Stomach smooth muscle (tissue), 2 donors: Measurements from ENCODE around the gene STX18.

Experiments
- H3K27ac ChIP-seq: one replicate; pipeline ENCODE4 v1.7.0; 2013; ENCODE audit warnings: mild to moderate bottlenecking, low read length, inconsistent platforms
- H3K27me3 ChIP-seq, 2 donors: one replicate each; pipeline ENCODE4 v1.7.0; 2013; ENCODE audit warnings: low read length in 2 of 2; ENCODE audit not compliant: insufficient read depth in 2 of 2, control insufficient read depth in 1 of 2
- H3K36me3 ChIP-seq, 2 donors: one replicate each; pipeline ENCODE4 v1.7.0; 2013; ENCODE audit warnings: low read length in 2 of 2; ENCODE audit not compliant: control insufficient read depth in 2 of 2, insufficient read depth in 2 of 2
- H3K4me1 ChIP-seq: one replicate; pipeline ENCODE4 v1.7.0; 2013; ENCODE audit warnings: low read length; ENCODE audit not compliant: control insufficient read depth, insufficient read depth
- H3K4me3 ChIP-seq, 2 donors: one replicate each; pipeline ENCODE4 v1.7.0; 2013; ENCODE audit warnings: low read length in 2 of 2
- H3K9ac ChIP-seq, 2 donors: one replicate each; pipeline ENCODE4 v1.7.0; 2013; ENCODE audit warnings: low read length in 2 of 2, mild to moderate bottlenecking in 1 of 2
- H3K9me3 ChIP-seq, 2 donors: one replicate each; pipeline ENCODE4 v1.7.0; 2013; ENCODE audit warnings: low read length in 2 of 2; ENCODE audit not compliant: control insufficient read depth in 2 of 2
- donor health status: healthy.
- donor health status: Pancreatic carcinoma.

The STX18 gene

DNA sequence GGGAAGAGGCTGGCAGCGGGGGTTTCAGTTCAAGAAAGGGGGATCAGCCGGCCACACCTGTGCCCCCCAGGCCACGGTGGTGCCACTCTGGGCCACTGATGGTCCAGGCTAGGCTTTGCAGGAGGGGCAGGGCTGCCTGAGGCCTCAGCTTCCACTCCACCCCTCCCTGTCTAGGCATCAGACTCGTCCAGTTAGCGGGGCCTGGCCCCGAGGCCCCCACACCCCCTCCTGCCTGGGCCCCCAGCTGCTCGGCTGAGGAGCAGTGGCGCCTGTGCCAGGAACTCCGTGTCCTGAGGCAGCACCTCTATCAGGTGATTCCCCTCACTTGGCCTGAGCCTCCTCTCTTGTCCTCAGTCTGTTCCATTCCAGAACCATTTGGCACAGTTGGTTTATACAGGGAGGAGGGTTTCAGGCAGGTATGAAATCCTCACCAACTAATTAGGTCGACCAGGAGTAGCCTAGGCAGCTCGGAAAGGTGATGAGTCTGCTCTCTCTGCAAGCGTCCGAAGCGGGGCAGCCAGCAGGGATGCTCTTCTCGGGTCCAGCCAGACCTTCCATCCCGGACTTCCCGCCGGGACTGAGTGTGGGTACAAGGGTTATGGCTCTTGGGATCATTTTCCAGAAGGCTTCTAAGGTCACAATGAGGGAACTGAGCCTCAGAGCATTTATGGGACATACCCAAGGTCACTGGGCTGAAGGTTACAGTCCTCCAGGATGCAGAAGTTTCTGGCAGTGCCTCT is 152.8 kb downstream of the STX18 start:
- Histone ChIP-seq H3K27ac (no peak overlapping the region), H3K9me3 (no peaks in the 10 kb centered on the region), H3K4me3 (no peak overlapping the region), H3K27me3 (peaks cover 49 to 55% of the 10 kb centered on the region in 2 donors), H3K9ac (no peak overlapping the region), H3K4me1 (peaks cover 19% of the 10 kb centered on the region), H3K36me3 (no peaks in the 10 kb centered on the region)

DNA sequence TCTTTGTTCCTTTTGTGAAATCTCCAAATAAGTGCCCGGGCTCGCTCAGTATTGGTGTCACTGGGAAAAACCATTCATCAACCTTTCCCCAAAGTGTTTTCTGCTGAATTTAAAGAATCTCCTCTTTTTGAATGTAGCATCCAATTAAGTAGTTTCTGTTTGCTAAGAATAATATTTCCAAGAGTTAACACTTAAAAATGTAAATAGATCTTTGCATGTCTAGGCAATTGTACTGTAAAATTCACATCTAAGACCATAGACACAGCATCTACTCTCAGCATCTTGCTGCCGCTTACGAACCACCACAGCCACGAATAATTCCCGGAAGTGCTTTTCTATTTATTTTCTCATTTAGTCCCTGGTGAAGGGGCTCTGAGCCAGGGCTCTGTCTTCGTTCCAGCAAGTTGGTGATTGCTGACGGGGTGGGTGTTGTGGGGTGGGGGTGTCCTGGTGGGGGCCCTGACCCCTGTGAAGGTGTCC is 153.5 kb downstream of the STX18 start:
- H3K9ac ChIP-seq = no peak overlapping the region
- H3K4me1 ChIP-seq = peaks cover 19% of the 10 kb centered on the region
- H3K36me3 ChIP-seq = no peaks in the 10 kb centered on the region
- H3K27me3 ChIP-seq = peaks cover 51 to 52% of the 10 kb centered on the region in 2 donors
- H3K4me3 ChIP-seq = no peak overlapping the region
- no peak overlapping the region for H3K27ac ChIP-seq
- H3K9me3 ChIP-seq = no peaks in the 10 kb centered on the region

DNA sequence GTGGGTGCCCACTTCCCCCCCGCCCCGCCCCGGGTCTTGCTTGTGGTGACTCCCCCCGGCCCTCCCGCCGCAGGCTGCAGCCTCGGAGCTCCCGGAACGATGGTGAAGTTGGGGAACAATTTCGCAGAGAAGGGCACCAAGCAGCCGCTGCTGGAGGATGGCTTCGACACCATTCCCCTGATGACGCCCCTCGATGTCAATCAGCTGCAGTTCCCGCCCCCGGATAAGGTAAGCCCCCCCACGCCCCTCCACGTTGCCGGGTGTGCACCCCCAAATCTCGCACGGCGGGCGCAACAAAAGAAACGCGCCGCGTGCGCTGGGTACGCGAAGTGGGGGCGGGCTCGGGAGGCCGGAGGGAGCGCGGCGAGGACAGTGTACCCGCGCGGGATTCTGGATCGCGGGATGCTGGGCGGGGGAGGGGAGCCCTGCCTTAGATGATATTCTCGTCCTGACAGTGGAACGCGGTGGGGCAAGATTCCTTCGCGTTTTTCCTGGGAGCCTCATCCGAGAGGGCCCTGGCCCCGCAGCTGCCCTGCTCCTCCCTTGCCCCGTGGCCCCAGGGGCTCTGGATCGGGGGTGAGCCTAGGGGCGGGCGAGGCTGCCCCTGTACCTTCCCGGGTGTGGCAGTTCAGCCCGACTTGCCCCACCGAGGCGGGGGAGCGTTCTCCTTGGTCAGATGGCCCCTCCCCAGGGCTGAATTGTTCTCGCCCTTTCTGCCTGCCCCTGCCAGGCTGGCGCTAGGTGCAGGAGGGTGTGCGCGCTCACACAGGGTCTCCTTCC is 154.1 kb downstream of the STX18 start:
- H3K4me1 ChIP-seq = peaks cover 19% of the 10 kb centered on the region
- H3K36me3 ChIP-seq = no peaks in the 10 kb centered on the region
- H3K9ac ChIP-seq = no peak overlapping the region
- H3K9me3 ChIP-seq = no peaks in the 10 kb centered on the region
- no peak overlapping the region for H3K27ac ChIP-seq
- H3K4me3 ChIP-seq = peak overlapping the region in 1 of 2 donors; percentile 8
- H3K27me3 ChIP-seq = peaks cover 49 to 50% of the 10 kb centered on the region in 2 donors

DNA sequence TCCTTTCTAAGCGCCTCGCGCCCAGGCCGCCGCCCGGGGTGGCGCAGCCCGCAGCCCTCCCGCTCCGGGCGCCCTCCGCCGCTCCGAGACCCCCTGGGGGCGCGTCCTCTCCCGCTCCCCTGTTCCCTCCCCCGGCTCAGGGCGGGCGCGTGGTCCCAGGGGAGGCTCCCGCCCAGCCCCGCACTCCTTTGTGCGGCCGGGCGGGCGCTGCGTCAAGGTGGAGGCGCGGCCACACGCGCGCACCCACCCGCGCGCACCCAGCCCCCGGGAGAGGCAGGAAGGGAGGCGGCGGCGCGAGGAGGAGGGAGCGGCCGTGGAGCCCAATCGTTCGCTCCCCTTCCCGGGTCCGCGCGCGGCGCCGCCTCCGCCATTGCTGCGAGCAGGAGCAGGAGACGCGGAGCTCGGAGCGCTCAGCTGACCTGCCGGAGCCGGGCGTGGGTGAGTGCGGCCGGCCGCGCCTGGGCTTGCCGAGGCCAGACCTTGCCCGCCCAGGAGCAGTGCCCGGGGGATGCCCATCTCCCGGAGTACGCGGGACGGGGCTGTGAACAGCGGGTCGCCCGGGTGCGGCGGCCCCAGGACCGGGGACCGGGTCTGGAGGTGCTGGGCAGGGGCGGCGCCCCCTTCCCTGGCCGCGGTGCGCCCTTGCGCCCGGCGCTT is 155.0 kb downstream of the STX18 start, which contains the start of gene NSG1:
Gene NSG1, plus strand, starts transcription at position 367 of the 657 bp plus-strand sequence. CDS start 528 bp downstream, outside the sequence.
- H3K36me3 ChIP-seq = no peaks in the 10 kb centered on the region
- H3K9me3 ChIP-seq = no peaks in the 10 kb centered on the region
- peak within 1 kb of the TSS; percentile 7 to 57 for H3K4me3 ChIP-seq
- peaks cover 19% of the 10 kb centered on the region for H3K4me1 ChIP-seq
- H3K9ac ChIP-seq = no peak within 1 kb of the TSS
- H3K27me3 ChIP-seq = peaks cover 44 to 48% of the 10 kb centered on the region in 2 donors
- H3K27ac ChIP-seq = no peak within 1 kb of the TSS

DNA sequence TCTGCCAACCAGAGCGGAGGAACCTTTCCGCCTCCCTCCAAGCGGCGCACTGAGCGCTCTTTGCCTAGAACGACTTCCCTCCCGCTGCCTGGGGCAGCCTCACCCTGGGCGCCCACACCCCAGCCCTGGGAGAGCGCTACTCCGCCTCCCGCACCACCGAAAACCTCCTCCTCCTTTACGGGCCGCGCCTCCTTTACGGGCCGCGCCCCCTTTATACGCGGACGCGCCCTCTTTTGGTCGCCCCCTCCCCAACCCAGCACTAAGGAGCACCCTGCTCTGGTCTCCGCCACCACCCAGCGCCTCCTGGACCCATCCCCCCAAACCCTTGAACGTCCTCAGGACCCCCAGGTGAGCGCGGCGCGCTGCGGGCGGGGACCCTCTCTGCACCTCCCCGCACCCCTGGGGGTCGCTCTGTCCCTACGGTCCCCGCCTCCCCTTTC is 155.5 kb downstream of the STX18 start:
- H3K27ac ChIP-seq = no peak overlapping the region
- H3K4me1 ChIP-seq = peaks cover 19% of the 10 kb centered on the region
- H3K9ac ChIP-seq = no peak overlapping the region
- peak overlapping the region; percentile 7 to 57 for H3K4me3 ChIP-seq
- no peaks in the 10 kb centered on the region for H3K36me3 ChIP-seq
- no peaks in the 10 kb centered on the region for H3K9me3 ChIP-seq
- H3K27me3 ChIP-seq = peaks cover 43 to 48% of the 10 kb centered on the region in 2 donors

DNA sequence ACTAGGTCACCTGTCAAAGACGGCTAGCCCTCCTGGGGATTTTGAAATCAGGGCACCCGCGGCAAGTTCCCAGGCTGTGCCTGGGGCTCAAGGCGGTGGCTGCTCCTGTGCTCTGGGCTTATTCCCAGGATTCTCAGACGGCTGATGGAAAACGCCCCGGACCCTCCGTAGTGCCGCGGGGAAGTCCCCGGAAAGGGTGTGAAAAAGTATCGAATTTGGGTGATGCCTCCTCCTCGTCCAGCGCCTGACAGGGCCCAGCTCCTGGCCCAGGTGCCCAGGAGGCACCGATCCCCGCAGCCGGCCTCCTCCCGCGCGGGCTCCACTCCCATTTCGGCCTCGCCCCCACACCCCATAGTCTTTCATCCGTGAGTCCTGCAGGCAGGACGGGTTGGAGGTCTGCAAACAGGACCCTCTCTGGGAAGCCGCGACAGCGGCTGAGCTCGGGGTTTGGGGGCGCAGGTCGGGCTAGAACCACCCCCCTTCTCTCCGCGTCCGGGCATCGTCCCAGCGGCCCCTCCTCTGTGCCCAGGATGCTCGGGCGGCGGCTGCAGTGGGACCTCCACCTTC is 156.0 kb downstream of the STX18 start:
- Histone ChIP-seq H3K4me1 (peaks cover 19% of the 10 kb centered on the region), H3K4me3 (no peak overlapping the region), H3K27ac (no peak overlapping the region), H3K36me3 (no peaks in the 10 kb centered on the region), H3K9ac (no peak overlapping the region), H3K27me3 (peaks cover 43 to 48% of the 10 kb centered on the region in 2 donors), H3K9me3 (no peaks in the 10 kb centered on the region)

DNA sequence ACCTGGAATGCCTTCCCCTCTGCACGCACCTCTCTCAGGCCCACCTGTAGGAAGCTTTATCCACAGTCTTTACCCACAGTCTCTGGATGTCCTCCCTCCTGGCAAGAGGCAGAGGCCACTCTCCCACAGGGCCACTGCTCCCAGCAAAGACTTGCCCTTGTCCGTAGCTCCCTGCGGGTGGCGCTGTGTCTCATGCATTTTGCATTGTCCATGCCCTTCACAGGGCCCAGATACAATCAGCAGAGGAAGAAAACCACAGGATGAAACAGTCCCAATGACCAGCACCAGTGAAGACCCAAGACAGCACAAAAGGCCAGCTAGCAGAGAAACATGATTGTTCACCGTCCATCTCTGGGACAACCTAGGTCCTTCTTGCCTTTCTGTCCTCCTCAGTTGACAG is 157.0 kb downstream of the STX18 start:
- Histone ChIP-seq H3K36me3 (no peaks in the 10 kb centered on the region), H3K27ac (no peak overlapping the region), H3K9me3 (no peaks in the 10 kb centered on the region), H3K27me3 (peaks cover 39 to 47% of the 10 kb centered on the region in 2 donors), H3K4me3 (no peak overlapping the region), H3K9ac (no peak overlapping the region), H3K4me1 (peaks cover 19% of the 10 kb centered on the region)

DNA sequence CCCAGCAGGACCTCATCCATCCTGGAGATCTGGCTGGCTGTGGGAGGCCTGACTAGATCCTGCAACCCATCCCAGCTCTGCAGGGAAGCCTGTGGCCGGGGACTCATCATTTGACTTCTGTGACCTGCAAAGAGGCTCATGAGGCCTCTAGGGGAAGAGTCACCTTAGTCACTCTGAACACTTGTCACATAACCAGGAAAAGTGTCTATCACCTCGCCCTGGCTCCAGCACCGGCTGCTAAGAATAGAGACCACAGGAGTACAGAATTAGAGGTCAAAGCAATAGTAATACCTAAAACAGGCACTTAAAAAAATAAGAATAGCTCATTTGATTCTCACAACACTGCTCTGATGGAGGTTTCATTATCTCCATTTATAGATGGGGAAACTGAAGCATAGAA is 158.8 kb downstream of the STX18 start:
- Histone ChIP-seq H3K9ac (no peak overlapping the region), H3K9me3 (no peaks in the 10 kb centered on the region), H3K27ac (no peak overlapping the region), H3K27me3 (peaks cover 31 to 40% of the 10 kb centered on the region in 2 donors), H3K36me3 (no peaks in the 10 kb centered on the region), H3K4me1 (peaks cover 18% of the 10 kb centered on the region), H3K4me3 (no peak overlapping the region)

DNA sequence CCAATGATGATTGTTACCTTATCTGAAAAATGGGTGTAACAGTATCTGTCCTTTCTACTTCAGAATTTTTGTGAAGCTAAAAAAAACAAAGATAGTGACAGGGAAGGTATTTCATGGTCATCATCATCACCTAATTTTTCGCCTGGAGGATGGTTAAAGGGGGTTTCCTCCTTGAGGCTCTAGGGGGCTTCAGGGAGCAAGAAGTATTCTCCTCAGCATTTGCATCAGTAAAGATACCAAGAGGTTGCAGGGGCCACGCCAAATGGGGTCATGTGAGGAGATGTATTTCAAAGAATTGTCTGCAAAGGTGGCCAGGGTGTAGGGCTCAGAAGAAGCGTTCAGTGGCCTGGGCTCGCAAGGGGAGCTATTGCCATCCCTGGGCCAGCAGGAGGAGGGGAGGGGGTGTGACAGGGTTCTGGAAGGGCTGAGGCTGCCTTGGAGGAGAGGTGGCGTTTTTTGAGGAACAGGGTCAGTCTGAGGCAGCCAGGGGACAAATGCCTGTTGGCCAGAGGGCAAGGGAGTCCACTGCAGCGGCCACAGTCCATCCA is 162.2 kb downstream of the STX18 start:
- Histone ChIP-seq H3K4me1 (no peaks in the 10 kb centered on the region), H3K9me3 (peaks cover under 1 to 10% of the 10 kb centered on the region in 2 donors), H3K9ac (no peak overlapping the region), H3K36me3 (no peaks in the 10 kb centered on the region), H3K4me3 (no peak overlapping the region), H3K27ac (no peak overlapping the region), H3K27me3 (peaks cover 7 to 11% of the 10 kb centered on the region in 2 donors)
